Activated naive CD4-positive, alpha-beta T cell treated with anti-CD3 and anti-CD28 coated beads, Interleukin-2, amount 10 ng/mL, durations not matched to agents 7 days and 5 days (primary cell): Measurements from ENCODE around the gene ARL13A.
"Not testable (repeated sequence)": the region's sequence is repeated elsewhere in the genome, so short reads cannot be mapped to it uniquely, and the experiment has no call there.

Experiments
- CTCF ChIA-PET: fragments of 350-600 bp; sonication (Branson Sonifier 250); formaldehyde crosslinking; loops from one replicate; lab custom pipeline; 2021; ENCODE audit warnings: antibody characterized with exemption; lab: Charles Lee
- DNase-seq: peaks from one replicate; pipeline ENCODE4 v3.0.0-alpha.2; 2020
- H3K27ac Mint-ChIP-seq: one replicate; pipeline ENCODE4 v1.8.0; 2021; ENCODE audit warnings: mild to moderate bottlenecking, moderate library complexity, mixed read lengths
- H3K27me3 Mint-ChIP-seq: one replicate; pipeline ENCODE4 v1.8.0; 2021; ENCODE audit warnings: mild to moderate bottlenecking, mixed read lengths
- H3K36me3 Mint-ChIP-seq: one replicate; pipeline ENCODE4 v1.8.0; 2021; ENCODE audit warnings: mixed read lengths
- H3K4me1 Mint-ChIP-seq: one replicate; pipeline ENCODE4 v1.8.0; 2021; ENCODE audit warnings: mixed read lengths
- H3K4me3 Mint-ChIP-seq: one replicate; pipeline ENCODE4 v1.8.0; 2021; ENCODE audit warnings: mild to moderate bottlenecking, moderate library complexity, mixed read lengths
- H3K9me3 Mint-ChIP-seq: one replicate; pipeline ENCODE4 v1.8.0; 2021; ENCODE audit warnings: mixed read lengths

ARL13A gene

DNA sequence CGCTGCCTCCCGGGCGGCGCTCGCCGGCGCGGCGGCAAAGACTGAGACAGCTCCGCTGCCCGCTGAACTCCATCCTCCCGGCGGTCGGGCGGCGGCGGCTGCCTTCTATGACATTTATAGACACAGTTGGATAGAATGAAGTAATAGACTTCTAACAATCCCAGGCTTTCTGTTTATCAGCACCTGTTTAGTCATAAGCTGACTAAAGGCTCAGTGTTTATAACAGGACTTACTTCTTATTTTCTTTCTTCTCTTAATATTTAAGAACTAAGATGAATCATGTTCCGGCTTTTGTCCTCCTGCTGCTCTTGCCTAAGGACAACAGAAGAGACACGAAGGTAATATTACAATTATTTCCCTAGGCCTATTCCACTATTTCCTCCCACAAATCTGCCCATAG, 3.9 kb downstream of the ARL13A start:
- CTCF ChIA-PET, result no interaction called here
- Mint-ChIP-seq H3K4me3 (no peak overlapping the region), H3K27ac (no peak overlapping the region), H3K36me3 (no peaks in the 10 kb centered on the region), H3K27me3 (no peaks in the 10 kb centered on the region), H3K9me3 (no peaks in the 10 kb centered on the region), H3K4me1 (no peaks in the 10 kb centered on the region)
- DNase-seq, result no peak

DNA sequence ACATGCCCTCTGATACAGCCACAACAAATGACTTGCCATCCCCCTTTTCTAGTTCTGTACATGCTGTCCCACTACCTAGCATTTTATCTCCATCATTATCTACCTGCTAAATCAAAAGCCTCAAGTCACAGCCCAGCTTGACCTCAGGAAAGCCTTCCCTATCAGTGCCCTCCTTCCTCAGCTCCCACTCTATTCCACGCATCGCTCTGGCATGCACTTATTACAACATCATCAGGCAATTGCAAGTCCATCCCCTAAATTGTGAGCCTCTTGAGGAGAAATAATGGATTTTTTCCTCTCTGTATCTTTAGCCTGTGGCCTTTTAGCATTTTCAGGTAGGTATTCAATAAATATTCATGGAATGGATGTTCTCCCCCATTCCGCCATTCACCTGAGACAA, 5.7 kb downstream of the ARL13A start:
- Mint-ChIP-seq H3K27me3 (no peaks in the 10 kb centered on the region), H3K27ac (no peak overlapping the region), H3K9me3 (no peaks in the 10 kb centered on the region), H3K36me3 (no peaks in the 10 kb centered on the region), H3K4me1 (no peaks in the 10 kb centered on the region), H3K4me3 (no peak overlapping the region)
- CTCF ChIA-PET, result no interaction called here
- no peak for DNase-seq

DNA sequence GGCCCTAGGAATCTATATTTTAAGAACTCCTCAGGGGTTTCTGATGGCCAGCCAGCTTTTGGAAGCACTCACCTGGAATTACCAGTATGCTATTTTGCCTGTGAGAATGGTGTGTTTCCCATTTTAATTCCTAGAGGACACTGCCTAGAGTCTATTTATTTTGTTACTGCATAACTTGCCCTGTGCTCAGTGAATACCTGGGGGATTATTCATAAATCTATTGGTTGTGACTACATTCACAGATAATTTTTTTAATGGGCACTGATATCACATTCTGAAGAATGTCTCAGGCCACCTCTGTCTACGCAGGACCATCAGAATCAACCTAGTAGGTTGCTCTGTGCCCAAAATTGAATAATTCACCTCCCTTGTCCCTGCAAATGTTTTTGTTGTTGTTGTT, 6.7 kb downstream of the ARL13A start:
- Mint-ChIP-seq H3K9me3 (no peaks in the 10 kb centered on the region), H3K4me1 (no peaks in the 10 kb centered on the region), H3K27ac (no peak overlapping the region), H3K36me3 (no peaks in the 10 kb centered on the region), H3K27me3 (no peaks in the 10 kb centered on the region), H3K4me3 (no peak overlapping the region)
- DNase-seq, result no peak
- CTCF ChIA-PET, result no interaction called here

- Mint-ChIP-seq H3K27me3 (no peaks in the 10 kb centered on the region), H3K4me3 (no peak overlapping the region), H3K4me1 (no peaks in the 10 kb centered on the region), H3K9me3 (no peaks in the 10 kb centered on the region), H3K27ac (no peak overlapping the region), H3K36me3 (peaks cover 1% of the 10 kb centered on the region)
- CTCF ChIA-PET, result no interaction called here
- no peak for DNase-seq
Measured at GRCh38 chrX:100979881-100980607, 10.5 kb downstream of the ARL13A start.

DNA sequence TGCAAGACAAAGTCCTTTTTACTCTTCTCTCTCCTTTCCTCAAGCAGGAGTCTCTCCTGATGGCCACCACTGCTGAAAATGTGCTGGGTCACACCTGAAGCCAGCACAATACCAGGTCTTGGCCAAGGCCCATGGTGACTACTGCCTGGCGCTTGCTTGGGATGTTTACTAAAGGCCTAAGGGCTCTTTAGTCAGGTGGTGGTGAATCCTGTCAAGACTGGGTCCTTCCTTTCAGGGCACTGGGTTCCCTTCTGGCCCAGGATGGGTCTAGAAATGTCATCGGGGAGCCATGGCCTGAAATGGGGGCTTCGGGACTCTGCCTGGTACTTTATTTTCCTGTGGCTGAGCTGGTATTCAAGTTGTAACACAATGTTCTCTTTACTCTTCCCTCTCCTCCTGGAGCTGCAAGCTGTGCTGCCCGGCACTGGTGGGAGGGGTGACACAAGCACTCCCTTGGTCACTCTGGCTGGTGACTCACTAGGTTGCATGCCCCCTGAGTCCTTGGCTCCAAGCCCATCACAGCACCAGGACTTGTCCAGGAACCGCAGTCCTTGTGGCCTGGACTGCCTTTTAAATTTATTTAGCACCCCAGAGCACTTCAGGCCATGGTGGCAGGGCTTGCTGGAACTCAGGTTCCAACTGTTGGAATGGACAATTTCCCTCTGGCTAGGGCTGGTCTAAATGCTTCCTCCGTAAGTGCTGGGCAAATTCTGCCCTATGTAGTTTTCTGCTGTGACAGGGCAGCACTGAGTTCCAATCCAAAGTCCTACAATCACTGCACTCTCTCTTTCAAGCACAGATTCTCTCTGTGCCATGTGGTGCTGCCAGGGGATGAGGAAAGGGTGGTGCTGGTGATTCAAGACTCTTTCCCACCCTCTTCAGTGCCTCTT, 11.3 kb downstream of the ARL13A start:
- Mint-ChIP-seq H3K36me3 (peaks cover 1% of the 10 kb centered on the region), H3K9me3 (no peaks in the 10 kb centered on the region), H3K27me3 (no peaks in the 10 kb centered on the region), H3K4me1 (no peaks in the 10 kb centered on the region), H3K4me3 (no peak overlapping the region), H3K27ac (no peak overlapping the region)
- CTCF ChIA-PET, result no interaction called here
- no peak for DNase-seq

DNA sequence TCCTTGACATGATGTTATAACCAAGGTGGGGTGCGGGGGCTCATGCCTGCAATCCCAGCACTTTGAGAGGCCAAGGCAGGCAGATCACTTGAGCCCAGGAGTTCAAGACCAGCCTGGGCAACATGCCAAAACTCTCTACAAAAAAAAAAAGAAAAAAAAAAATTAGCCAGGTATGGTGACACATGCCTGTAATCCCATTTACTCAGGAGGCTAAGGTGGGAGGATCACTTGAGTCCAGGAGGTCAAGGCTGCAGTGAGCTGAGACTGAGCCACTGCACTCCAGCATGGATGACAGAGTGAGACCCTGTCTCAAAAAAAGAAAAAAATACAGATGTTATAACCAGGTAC, 12.0 kb downstream of the ARL13A start:
- DNase-seq, CTCF ChIA-PET, H3K9me3 Mint-ChIP-seq, H3K27ac Mint-ChIP-seq, H3K4me1 Mint-ChIP-seq, H3K27me3 Mint-ChIP-seq, H3K36me3 Mint-ChIP-seq, H3K4me3 Mint-ChIP-seq: not testable (repeated sequence)

GRCh38 chrX:100984818-100985217, 15.3 kb downstream of the ARL13A start:
- Mint-ChIP-seq H3K36me3 (peaks cover 1% of the 10 kb centered on the region), H3K9me3 (no peaks in the 10 kb centered on the region), H3K4me1 (no peaks in the 10 kb centered on the region), H3K27me3 (no peaks in the 10 kb centered on the region), H3K27ac (no peak overlapping the region), H3K4me3 (no peak overlapping the region)
- CTCF ChIA-PET, result no interaction called here
- DNase-seq, result no peak

GRCh38 chrX:100990139-100990538, 20.6 kb downstream of the ARL13A start:
- H3K4me1 Mint-ChIP-seq, result peaks cover 7% of the 10 kb centered on the region
- H3K36me3 Mint-ChIP-seq, result peaks cover 3% of the 10 kb centered on the region
- no peak overlapping the region for H3K27ac Mint-ChIP-seq
- H3K27me3 Mint-ChIP-seq, result no peaks in the 10 kb centered on the region
- no peak overlapping the region for H3K4me3 Mint-ChIP-seq
- CTCF ChIA-PET, result no interaction called here
- no peak for DNase-seq
- H3K9me3 Mint-ChIP-seq, result no peaks in the 10 kb centered on the region

DNA sequence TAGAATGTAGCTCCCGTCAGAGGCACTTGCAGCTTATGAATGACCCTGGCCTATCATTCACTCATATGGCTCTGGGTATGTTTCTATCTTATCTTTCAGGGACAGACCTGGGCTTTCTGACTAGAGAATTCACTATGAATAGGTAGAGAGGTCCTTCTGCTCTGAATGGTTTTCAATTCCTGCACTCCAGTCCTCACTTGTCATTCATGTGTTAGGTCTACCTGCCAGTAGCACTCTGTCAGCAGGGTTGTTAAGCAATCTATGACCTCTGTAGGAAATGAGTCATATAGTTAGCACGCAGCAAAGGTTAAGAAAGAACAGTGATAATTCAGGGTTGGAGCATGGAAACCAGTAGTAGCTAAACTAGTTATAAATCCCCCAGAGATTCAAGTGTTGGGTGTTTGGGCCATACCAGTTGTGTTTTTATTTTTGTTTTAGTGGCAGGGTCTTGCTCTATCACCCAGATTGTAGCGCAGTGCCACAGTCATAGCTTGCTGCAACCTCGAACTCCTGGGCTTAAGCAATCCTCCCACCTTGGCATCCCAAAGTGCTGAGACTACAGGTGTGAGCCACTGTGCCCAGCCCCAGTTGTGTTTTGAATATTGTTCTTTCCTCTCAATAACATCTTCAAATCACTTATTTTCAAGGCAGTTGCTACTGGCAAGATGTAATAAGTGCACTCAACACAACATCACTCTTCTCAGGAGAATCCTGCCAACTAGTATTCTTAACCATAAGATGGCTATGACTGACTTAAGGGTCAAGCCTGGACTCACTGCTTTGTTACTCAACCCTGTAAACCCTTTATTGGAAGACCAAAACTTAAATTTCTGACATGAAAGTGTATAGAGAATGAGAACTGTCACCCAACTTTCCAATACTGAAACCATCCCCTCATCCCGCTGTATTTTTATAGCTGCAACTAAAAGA, 25.1 kb downstream of the ARL13A start:
- Mint-ChIP-seq H3K27ac (no peak overlapping the region), H3K4me1 (peaks cover 10% of the 10 kb centered on the region), H3K27me3 (no peaks in the 10 kb centered on the region), H3K4me3 (no peak overlapping the region), H3K36me3 (peaks cover 4% of the 10 kb centered on the region), H3K9me3 (no peaks in the 10 kb centered on the region)
- CTCF ChIA-PET, result no interaction called here
- DNase-seq, result no peak

GRCh38 chrX:100995469-100995868, 26.0 kb downstream of the ARL13A start:
- Mint-ChIP-seq H3K27me3 (no peaks in the 10 kb centered on the region), H3K36me3 (peaks cover 4% of the 10 kb centered on the region), H3K4me1 (peaks cover 10% of the 10 kb centered on the region), H3K27ac (no peak overlapping the region), H3K9me3 (no peaks in the 10 kb centered on the region), H3K4me3 (no peak overlapping the region)
- CTCF ChIA-PET, result no interaction called here
- no peak for DNase-seq

DNA sequence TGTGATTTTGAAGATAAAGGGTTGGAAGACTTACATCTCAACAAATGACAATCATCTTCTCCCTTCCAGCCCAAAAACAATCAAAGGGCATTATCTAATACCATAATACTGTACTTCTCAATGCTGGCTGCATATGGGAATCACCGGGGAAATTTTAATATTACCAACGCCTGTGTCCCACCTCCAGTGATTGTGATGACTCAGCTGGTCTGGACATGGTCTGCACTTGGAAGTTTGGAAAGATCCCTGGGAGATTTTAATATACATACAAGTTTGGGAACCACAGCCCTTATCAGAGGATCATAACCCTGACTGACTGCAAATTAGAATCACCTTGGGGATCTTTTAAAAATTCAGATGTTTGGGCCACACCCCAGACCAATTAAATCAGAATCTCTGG, 29.9 kb downstream of the ARL13A start:
- H3K36me3 Mint-ChIP-seq, result peaks cover 5% of the 10 kb centered on the region
- DNase-seq, result no peak
- peaks cover 7% of the 10 kb centered on the region for H3K4me1 Mint-ChIP-seq
- no peaks in the 10 kb centered on the region for H3K27me3 Mint-ChIP-seq
- CTCF ChIA-PET, result interaction anchor here (0.6 kb wide), 1 partner anchor 51 kb away, joined by 4 read pairs; no protein-coding TSS in a partner anchor
- no peaks in the 10 kb centered on the region for H3K9me3 Mint-ChIP-seq
- H3K27ac Mint-ChIP-seq, result no peak overlapping the region
- no peak overlapping the region for H3K4me3 Mint-ChIP-seq

DNA sequence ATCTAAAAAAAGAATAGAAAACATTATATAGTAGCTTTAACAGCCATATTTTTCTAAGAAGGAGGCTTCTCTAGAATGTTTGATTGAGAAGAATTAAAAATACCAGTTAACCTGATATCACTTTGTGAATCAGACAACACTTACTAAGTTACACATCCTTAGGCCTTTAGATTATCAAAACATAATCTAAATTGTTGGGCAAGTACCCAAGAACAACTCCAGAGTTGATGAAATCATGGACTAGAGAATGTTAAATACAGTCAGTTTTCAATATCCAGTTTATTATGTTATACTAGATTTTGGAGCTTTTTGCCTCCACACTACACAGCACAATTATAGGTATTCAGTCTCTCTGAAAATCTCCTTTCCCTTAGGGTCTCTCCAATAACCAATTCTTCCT, 39.6 kb downstream of the ARL13A start:
- Mint-ChIP-seq H3K27ac (no peak overlapping the region), H3K9me3 (no peaks in the 10 kb centered on the region), H3K36me3 (peaks cover 29% of the 10 kb centered on the region), H3K4me3 (no peak overlapping the region), H3K27me3 (no peaks in the 10 kb centered on the region), H3K4me1 (no peaks in the 10 kb centered on the region)
- CTCF ChIA-PET, result interaction anchor here (0.6 kb wide), 1 partner anchor 56 kb away, joined by 4 read pairs; no protein-coding TSS in a partner anchor
- DNase-seq, result no peak

DNA sequence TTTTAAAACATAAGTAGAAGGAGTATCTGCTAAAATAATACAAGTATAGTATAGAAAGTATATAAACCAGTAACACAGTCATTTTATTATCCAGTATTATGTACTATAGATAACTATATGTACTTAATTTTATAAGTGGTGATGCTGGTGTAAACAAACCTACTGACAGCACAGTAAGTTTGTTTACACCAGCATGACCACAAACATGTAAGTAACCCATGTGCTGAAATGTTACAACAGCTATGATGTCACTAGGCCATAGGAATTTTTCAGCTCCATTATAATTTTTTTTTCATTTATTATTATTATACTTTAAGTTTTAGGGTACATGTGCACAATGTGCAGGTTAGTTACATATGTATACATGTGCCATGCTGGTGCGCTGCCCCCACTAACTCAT, 42.5 kb downstream of the ARL13A start:
- CTCF ChIA-PET, H3K4me3 Mint-ChIP-seq, H3K9me3 Mint-ChIP-seq, H3K27me3 Mint-ChIP-seq, DNase-seq, H3K27ac Mint-ChIP-seq, H3K4me1 Mint-ChIP-seq: not testable (repeated sequence)
- peaks cover 27% of the 10 kb centered on the region for H3K36me3 Mint-ChIP-seq

DNA sequence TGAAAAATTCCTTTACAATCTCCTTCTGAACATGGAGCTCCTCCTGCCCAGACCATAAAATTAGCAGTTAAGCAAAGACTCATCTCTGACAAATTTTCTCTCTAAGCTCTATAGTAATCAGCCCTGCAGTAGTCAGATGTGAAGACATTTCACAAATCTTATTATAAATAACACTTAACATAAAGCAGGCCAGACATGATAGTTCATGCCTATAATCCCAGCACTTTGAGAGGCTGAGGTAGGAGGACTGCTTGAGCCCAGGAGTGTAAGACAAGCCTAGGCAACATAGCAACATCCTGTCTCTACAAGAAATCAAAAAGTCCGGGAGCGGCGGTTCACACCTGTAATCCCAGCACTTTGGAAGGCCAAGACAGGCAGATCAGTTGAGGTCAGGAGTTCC, 52.5 kb downstream of the ARL13A start:
- DNase-seq, result no peak
- Mint-ChIP-seq H3K4me3 (no peak overlapping the region), H3K27me3 (no peaks in the 10 kb centered on the region), H3K27ac (no peak overlapping the region), H3K9me3 (no peaks in the 10 kb centered on the region), H3K4me1 (peaks cover 2% of the 10 kb centered on the region), H3K36me3 (peaks cover 30% of the 10 kb centered on the region)
- CTCF ChIA-PET, result no interaction called here
